NCI-H2171 (cell line): ENCODE measurements around the gene SST.
A peak's percentile ranks its signal among the peaks of the same experiment; 100 is the strongest.

Experiments
- DNase-seq: peaks from one replicate; lab custom pipeline; 2025; lab: John Stamatoyannopoulos, UW

Gene SST

GRCh38 chr3:187669675-187670504, at the start of gene SST:
SST (minus strand) TSS chr3:187670394; CDS start chr3:187670291, 103 bp downstream.
- DNase-seq: no peak

- no peak for DNase-seq
These were observed 49.6 kb upstream of the SST start for GRCh38 chr3:187719628-187720336.

DNA sequence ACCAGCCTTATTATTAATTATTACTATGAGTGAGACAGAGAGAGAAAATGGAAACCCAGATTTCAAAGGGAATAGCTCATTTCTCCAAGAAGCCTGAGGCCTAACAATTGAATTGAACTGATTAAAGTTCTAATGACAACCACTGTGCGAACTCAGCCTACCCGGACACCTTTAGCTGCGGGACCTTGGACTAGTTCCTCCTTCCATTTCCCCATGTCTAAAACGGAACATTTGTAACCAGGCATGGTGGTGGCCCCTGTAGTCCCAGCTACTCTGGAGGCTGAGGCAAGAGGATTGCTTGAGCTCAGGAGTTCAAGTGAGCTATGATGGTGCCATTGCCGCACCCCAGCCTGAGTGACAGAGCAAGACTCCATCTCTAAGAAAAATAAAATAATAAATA, 48.6 kb upstream of the SST start:
- no peak for DNase-seq

DNA sequence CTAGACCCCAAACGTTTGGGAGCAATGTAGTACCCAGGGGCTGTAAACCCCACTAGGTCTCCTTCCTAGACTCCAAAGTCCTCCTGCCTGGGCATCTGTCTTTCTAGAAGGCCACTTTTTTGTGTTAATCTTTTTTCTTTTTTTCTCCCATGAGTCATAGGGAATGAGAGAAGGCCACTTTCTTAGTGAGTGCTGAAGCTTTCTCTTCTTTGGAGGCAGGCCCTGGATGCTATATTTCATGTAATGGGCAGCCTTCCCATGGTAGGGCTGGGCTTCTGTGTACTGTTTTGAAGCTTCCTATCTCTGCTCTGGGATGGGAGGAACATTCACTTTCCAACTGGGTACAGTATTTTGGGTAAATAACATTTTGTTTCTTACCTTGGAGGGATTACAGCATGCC, 47.4 kb upstream of the SST start:
- DNase-seq: no peak

GRCh38 chr3:187714404-187714979, 44.3 kb upstream of the SST start:
- peak; percentile 32 for DNase-seq

- DNase-seq: no peak
These were observed 43.3 kb upstream of the SST start for GRCh38 chr3:187713504-187713903.

- DNase-seq: no peak
These were observed 39.0 kb upstream of the SST start for GRCh38 chr3:187709155-187709554.

GRCh38 chr3:187708696-187709095, 38.5 kb upstream of the SST start:
- DNase-seq: no peak

- DNase-seq: no peak
These were observed 36.8 kb upstream of the SST start for GRCh38 chr3:187706971-187707370.

GRCh38 chr3:187705164-187705563, 35.0 kb upstream of the SST start:
- no peak for DNase-seq

- DNase-seq: no peak
These were observed 32.4 kb upstream of the SST start, which contains the start of gene RTP2 for GRCh38 chr3:187702507-187703033. RTP2 (minus strand) TSS chr3:187702557; CDS start chr3:187702128, 429 bp downstream.

DNA sequence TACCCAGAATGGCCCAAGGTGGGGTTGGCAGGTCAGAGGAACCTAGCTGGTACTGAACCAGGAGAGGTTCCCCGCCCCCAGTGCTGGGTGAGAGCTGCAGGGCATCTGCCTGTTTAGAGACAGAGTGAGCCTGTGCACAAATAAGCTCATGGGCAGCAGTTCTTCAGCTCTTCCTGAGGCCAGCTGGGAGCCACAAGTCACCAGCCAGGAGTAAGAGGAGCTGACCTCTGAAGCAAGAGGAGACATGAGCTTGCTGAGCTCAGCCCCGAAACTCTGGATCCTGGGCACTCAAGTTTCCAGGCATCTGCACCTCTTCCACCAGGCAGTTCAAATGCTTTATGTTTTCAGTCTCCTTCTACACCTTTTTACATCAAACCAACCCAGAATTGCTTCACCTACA, 30.1 kb upstream of the SST start:
- no peak for DNase-seq

DNA sequence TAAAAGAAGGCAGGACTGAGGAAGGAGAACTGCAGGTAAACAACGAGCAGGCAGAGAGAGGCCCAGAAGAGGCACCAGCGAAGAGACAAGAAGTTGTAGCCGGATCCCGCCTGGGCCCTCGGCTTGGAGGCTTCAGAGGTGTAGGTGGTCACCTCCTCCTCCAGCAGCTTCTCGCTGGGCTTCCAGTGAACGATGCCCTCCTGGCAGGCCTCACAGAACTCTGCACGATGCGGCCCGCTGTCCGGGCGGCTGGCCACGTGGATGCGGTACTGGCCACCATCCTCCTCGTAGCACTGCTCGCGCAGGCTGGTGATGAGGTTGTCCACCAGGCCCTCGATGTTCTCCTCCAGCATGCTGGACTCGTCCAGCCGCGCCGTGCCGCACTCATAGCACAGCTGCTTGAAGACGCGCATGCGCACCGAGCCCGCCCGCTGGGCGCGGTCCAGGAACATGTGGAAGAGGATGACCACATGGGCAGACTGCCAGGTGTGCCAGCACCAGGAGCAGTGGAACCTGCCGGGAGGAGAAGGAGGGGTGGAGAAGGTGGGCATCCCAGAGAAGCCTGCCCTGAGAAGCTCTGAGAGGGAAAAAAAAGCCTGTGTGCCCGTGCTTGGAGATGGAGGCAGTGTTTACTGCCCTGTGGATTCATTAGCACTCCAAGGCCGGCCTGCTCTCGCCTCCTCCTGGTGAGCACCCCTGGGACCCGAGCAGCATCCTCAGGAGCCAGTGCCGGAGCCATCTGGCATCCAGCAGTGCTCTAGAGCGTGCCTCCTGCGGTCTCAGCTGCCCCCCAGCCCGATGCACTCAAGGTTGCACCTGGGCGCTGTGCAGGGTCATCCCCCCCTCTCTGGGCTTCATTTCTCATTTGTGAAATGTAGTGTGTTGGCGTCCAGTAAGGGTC, 28.6 kb upstream of the SST start:
- DNase-seq: no peak

- DNase-seq: no peak
These were observed 25.8 kb upstream of the SST start for GRCh38 chr3:187696021-187696420.

GRCh38 chr3:187695449-187695848, 25.3 kb upstream of the SST start:
- DNase-seq: no peak

DNA sequence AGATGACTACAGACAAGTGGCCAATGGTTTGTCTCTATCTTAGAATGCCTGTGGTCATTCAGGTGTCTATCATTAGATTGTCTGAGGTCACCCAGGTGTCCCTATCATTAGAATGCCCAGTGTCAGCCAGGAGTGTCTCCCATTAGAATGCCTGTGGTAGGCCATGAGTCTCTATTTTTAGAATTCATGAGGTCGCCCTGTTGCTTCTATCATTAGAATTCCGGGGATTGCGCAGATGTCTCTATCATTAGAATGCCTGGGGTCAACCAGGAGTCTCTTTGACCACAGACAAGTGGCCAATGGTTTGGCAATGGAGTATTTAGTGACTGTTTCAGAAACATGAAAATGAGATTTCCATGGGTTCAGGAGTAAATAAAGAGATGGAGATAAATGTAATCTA, 24.6 kb upstream of the SST start:
- DNase-seq: no peak

- DNase-seq: no peak
These were observed 23.2 kb upstream of the SST start for GRCh38 chr3:187693431-187693830.

DNA sequence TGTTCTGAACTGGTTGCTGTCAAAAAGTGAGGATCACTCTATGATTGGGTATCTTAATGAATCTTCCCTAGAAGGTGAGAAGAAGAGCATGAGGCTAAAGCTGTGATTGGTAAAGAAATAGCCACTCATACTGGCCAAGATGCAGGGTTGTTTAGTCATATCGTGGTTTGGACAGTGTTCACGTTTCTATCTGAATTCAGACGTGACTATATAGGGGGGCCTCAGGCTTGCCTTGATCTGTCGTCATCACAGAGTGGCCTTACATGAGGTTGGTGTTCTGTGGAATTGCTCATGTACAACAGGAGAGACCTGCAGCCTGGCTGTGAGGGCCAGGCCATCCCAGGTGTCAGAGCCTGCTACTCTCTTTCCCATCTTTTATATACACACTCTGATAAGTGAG, 19.8 kb upstream of the SST start:
- no peak for DNase-seq

GRCh38 chr3:187686621-187687273, 16.6 kb upstream of the SST start:
- no peak for DNase-seq

DNA sequence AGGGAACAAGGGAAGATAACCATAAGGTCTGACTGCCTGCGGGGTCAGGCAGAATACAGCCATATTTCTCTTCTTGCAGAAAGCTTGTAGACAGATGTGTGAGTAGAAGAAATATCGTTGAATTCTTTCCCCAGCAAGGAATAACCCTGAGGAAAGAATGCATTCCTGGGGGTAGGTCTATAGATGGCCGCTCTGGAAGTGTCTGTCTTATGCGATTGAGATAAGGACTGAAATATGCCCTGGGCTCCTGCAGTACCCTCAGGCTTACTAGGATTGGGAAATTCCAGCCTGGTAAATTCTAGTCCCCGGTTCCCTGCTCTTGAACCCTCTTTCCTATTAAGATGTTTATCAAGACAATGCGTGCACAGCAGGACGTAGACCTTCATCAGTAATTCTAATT, 15.8 kb upstream of the SST start:
- DNase-seq: no peak

GRCh38 chr3:187684880-187685279, 14.7 kb upstream of the SST start:
- no peak for DNase-seq
